HUDEP-2 (cell line): ENCODE results near the gene ZNF273.
"Not testable (repeated sequence)": the region's sequence is repeated elsewhere in the genome, so short reads cannot be mapped to it uniquely, and the experiment has no call there.

Source experiments
- DNase-seq, 76 experiments: peaks; one replicate each; lab custom pipeline; 2025; ENCODE audit not compliant: unreplicated experiment in 76 of 76; lab: John Stamatoyannopoulos, UW

Gene ZNF273

DNA sequence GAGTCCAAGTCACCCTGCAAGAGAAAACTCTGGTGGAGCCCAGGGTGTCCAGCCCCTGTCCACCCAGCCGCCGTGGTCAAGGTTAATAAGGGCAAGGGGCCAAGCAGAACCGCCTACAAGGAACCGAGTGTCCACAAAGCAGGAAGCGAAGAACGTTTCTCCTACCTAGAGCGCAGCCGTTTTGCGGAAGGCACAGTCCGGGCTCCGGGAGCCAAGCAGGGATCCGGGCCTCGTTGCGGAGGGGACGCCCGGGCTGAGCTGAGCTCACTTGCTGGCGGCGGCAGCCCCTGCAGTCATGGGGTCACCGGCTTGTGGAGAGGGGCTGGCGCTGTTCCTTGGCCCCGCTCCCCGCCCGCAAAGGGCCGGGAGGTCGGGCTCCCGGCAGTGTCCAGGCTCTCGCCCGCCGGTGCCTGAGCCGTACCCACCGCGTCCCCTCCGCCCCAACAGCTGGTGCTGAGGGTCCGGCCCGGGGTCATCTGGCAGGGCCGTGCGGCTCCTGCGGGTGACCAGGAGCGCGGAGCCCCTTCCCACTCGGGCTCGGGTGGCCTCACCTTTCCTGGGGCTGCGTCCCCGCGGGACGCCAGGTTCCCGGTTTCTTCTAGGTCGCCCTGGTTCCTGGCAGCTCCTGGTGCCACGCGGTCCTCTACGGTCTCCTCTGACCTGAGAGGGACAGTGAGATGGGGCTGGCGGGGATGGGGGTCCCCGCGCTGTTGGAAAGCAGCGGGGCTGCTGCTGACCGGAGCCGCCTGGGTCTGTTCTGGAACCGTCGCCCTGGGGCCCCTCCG is 14.0 kb upstream of the ZNF273 start:
- no peak for DNase-seq

DNA sequence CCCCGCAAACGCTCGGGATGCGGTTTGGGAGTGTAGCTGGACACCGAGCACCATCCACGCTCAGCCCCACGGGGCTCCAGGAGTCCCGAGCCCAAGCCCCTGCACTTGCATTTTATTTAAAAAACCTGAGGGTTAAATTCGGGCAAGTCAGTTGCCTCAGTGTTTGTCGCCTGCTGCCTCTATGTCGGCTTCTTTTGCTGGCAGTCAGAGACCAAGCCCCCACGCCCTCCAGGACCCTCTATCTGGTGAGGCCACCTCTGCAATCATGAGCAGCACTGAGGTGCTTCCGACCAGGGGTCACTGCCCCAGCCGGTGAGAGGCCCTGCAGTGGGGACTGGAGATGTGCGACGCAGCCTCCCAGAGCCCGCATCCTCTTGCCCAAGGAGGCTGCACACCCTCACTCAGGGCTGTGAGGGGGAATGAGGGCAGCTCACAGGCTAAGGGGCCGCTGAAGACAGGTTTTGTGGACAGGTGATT is 13.3 kb upstream of the ZNF273 start:
- DNase-seq: no peak

- not testable (repeated sequence) for DNase-seq
Measured at GRCh38 chr7:64890273-64890672, 12.8 kb upstream of the ZNF273 start.

DNA sequence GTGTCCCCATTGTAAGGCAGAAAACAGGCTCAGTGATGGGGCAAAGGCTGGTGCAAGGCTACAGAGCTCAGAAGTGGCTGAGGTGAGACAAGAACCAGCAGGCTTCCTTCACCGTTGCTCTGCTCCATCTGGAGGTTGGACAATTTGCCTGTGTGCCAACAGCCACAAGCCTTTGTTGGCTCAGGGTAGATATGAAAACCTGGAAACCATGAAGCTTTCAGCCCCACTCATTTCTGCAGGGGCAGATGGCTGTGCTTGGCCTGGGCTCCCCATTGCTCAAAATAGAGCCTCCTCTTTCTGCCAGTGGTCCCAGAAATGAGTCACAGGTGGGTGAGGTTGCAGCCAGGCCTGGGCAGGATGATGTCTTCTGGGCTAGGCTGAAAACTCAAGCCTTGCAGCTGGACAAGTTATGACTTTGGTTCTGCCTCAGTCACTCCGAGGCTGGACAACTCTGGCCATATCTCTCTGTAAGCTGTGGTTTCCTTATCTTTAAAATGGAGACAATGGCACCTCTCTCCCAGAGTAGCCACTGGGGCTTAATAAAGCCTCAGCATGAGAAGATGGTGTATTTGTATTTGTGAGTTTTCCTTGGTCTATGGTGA is 12.2 kb upstream of the ZNF273 start:
- DNase-seq: peak in 5 of 76 experiments; percentile 7 to 44 (median 27)

DNA sequence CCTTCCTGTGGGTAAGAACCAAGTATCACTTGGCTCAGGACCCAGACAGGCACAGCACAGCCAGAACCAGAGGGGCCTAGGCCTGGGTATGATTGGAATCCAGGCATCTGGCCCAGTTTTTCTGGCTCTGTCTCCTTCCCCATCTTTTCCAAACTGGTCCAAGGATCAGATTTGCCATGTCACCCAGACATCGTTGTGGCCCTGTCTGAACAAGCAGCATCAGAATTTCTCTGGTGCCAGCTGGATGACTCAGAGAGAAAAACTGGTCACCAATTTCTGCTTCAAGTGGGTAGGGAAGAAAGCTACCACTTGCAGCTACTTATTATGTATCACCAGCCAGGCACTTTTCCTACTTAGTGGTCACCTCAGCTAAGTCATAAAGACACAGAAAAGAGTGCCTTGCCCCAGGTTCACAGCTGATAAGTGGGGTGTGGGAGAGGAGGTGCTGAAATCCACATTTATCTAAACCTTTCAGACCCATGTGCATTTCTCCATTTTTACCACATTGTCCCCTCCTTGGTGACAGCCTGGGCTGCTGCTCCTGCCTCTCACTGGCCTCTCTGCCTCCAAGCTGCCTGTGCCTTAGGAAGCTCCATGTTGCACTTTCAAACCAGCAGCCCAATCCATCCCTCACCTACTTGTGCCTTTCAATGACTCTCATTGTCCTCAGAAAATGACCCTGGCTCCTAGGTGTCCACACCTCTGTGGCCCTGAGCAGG is 11.6 kb upstream of the ZNF273 start:
- DNase-seq: peak in 67 of 76 experiments; percentile 5 to 85 (median 46)

GRCh38 chr7:64892116-64892515 is 11.0 kb upstream of the ZNF273 start:
- DNase-seq: no peak

- peak in 5 of 76 experiments; percentile 1 to 21 (median 10) for DNase-seq
Measured at GRCh38 chr7:64892666-64893309, 10.3 kb upstream of the ZNF273 start.

DNA sequence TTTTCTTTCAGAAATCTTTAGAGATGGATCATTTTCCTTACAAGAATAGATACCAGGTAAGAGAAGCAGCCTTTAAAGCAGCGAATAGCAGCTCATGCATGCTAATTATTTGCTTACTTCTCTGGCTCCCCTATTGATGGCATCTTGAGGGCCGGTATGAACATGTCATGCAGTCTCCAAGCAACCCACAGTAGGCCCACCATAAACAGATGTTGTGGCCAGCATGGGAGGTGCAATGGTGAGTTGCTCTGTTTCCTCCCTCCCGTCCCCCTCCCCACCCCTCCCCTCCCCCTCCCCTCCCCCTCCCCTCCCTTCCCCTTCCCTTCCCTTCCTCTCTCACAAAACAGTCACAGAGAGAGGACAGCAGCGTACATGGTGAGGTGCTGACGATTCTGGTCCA is 9.7 kb upstream of the ZNF273 start:
- no peak for DNase-seq

GRCh38 chr7:64902461-64902805 is 640 bp upstream of the ZNF273 start:
- DNase-seq: not testable (repeated sequence)

- DNase-seq: no peak
Measured at GRCh38 chr7:64904008-64904407, 935 bp downstream of the ZNF273 start.

GRCh38 chr7:64905133-64905532 is 2.1 kb downstream of the ZNF273 start:
- DNase-seq: no peak

GRCh38 chr7:64905547-64905946 is 2.5 kb downstream of the ZNF273 start:
- DNase-seq: peak in 4 of 76 experiments; percentile 10 to 31 (median 16)

- DNase-seq: no peak
Measured at GRCh38 chr7:64907641-64908326, 4.7 kb downstream of the ZNF273 start.

GRCh38 chr7:64908358-64908757 is 5.3 kb downstream of the ZNF273 start:
- DNase-seq: no peak

- peak in 68 of 76 experiments; percentile 4 to 88 (median 48) for DNase-seq
Measured at GRCh38 chr7:64914557-64914956, 11.5 kb downstream of the ZNF273 start.

DNA sequence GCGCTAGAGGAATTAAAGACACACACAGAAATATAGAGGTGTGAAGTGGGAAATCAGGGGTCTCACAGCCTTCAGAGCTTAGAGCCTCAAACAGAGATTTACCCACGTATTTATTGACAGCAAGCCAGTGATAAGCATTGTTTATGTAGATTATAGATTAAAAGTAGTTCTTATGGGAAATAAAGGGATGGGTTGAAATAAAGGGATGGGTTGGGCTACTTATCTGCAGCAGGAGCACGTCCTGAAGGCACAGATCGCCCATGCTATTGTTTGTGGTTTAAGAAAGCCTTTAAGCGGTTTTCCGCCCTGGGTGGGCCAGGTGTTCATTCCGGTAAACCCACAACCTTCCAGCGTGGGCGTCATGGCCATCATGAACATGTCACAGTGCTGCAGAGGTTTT is 12.2 kb downstream of the ZNF273 start:
- DNase-seq: not testable (repeated sequence)

DNA sequence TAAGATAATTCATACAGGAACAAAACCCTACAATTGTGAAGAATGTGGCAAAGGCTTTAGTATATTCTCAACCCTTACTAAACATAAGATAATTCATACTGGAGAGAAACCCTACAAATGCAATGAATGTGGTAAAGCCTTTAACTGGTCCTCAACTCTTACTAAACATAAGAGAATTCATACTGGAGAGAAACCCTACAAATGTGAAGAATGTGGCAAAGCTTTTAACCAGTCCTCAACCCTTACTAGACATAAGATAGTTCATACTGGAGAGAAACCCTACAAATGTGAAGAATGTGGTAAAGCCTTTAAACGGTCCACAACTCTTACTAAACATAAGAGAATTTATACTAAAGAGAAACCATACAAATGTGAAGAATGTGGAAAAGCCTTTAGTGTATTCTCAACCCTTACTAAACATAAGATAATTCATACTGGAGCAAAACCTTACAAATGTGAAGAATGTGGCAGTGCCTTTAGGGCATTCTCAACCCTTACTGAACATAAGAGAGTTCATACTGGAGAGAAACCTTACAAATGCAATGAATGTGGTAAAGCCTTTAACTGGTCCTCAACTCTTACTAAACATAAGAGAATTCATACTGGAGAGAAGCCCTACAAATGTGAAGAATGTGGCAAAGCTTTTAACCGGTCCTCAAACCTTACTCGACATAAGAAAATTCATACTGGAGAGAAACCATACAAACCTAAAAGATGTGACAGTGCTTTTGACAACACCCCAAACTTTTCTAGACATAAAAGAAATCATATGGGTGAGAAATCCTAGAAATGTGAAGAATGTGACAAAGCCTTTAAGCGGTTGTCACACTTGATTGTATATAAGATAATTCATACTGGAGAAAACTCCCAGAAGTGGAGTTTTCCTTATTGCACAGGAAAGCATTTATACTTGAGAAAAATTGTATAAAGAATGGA is 25.4 kb downstream of the ZNF273 start:
- DNase-seq: not testable (repeated sequence)

DNA sequence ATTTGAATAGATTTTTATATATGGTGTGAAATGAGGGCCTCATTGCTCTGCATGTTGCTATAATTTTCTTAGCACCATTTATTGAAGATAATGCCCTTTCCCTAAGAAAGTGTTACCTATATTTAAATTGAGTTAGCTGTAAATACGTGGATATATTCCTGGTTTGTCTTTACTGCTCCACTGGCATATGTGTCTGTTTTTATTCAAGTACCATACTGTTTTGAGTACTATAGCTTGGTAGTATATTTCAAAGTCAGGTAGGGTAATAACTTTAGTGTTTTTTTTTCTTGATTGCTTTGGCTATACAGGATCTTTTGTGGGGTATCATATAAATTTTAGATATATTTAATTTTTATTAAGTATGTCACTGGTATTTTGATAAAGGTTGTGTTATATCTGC is 31.4 kb downstream of the ZNF273 start:
- no peak for DNase-seq

DNA sequence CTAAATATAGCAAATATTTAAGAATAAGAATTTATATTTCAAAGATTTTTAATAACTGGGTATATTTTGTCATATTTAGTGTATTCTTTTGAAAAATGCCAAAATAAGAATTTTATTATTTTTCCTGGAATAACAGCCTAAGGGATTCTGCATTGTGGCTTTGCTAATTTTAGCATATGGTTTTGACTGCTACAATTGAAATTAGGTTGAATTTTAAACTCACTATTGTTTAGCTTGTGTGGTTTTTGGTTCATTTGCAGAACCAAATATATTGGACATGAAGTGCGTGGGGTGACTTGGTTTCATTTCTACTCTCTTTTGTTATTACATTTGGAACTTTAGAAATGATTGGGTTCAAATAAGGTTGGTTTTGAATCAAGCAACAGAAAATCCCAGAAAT is 35.5 kb downstream of the ZNF273 start:
- no peak for DNase-seq
